Transverse colon (tissue), 3 donors: ENCODE measurements around the gene UQCC3.

Experiments
- CTCF ChIP-seq, 5 experiments: fragments of 200-600 bp in 3 of 5; fragments of 450-650 bp in 2 of 5; sonication (generic) in 3 of 5; IDR thresholded peaks; 1 replicate in 2 of 5; 2 replicates in 3 of 5; pipeline ENCODE4 v1.5.1; 2016 to 2017; ENCODE audit warnings: antibody characterized with exemption in 5 of 5, inconsistent platforms in 3 of 5, mild to moderate bottlenecking in 2 of 5, moderate library complexity in 1 of 5
- POLR2A ChIP-seq: fragments of 450-650 bp; IDR thresholded peaks from one replicate; pipeline ENCODE4 v1.6.1; 2016; ENCODE audit warnings: antibody characterized with exemption, mild to moderate bottlenecking, moderate library complexity

GRCh38 chr11:62707277-62707861, 35.9 kb downstream of the UQCC3 start, which contains the start of the genes BSCL2 and GNG3:
- no peak for TF ChIP-seq CTCF (IDR thresholded peaks at IDR 0.05)
- no peak for TF ChIP-seq POLR2A
